HPDE6-E6E7 (cell line): ENCODE data around the gene FAM219B.
"Not testable (repeated sequence)": the region's sequence is repeated elsewhere in the genome, so short reads cannot be mapped to it uniquely, and the experiment has no call there.

Experiments used
- DNase-seq: peaks from one replicate; pipeline ENCODE4 v3.0.0; 2011; ENCODE audit warnings: missing footprints; ENCODE audit errors: extremely low spot score

The FAM219B gene

GRCh38 chr15:74903676-74904075 is 3.0 kb downstream of the FAM219B start:
- DNase-seq = no peak

- DNase-seq = no peak
Observed at GRCh38 chr15:74902295-74903075, 4.2 kb downstream of the FAM219B start.

DNA sequence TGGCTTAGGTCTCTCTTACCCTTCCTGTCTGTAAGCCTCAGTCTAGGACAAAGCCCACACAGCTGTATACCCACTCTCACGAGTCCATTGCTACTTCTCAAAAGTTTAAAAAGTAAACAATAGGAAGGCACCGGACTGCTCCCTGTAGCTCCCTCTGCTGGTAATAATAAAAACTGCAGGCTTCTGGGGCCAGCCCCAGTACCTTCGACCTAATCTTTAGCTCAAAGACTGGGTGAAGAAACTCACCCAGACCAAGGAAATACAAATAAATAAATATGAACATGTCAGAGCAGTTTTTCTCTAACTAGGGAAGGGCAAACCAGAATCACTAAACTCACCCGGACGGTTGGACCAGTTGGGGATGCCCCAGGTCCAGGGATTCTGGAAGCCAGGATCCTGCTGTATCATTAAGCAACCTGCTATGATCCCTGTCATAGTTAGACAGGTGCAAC is 5.0 kb downstream of the FAM219B start:
- DNase-seq = peak; percentile 70

GRCh38 chr15:74897300-74897701 is 9.3 kb downstream of the FAM219B start:
- no peak for DNase-seq

GRCh38 chr15:74896316-74896715 is 10.3 kb downstream of the FAM219B start:
- no peak for DNase-seq

GRCh38 chr15:74895830-74896229 is 10.8 kb downstream of the FAM219B start:
- DNase-seq = no peak

- not testable (repeated sequence) for DNase-seq
Observed at GRCh38 chr15:74894383-74894782, 12.3 kb downstream of the FAM219B start.

DNA sequence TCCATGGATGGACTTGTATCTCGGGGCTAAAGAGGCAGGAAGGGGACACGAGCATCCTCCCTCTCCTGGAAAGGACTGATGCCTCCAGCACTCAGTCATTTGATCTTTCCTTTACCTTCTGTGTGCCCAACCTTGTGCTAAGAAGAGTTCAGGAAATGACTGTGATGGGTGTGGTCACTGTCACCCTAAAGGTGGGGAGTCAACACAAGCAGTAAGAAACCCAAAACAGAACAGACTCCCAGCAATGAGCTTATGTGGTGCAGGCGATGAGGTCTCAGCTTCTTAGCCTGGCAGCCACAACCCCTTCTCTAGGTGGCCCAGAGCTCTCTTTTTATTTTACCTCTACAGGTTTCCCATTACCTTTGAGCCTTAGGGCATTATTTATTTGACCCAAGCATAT is 13.0 kb downstream of the FAM219B start:
- no peak for DNase-seq

DNA sequence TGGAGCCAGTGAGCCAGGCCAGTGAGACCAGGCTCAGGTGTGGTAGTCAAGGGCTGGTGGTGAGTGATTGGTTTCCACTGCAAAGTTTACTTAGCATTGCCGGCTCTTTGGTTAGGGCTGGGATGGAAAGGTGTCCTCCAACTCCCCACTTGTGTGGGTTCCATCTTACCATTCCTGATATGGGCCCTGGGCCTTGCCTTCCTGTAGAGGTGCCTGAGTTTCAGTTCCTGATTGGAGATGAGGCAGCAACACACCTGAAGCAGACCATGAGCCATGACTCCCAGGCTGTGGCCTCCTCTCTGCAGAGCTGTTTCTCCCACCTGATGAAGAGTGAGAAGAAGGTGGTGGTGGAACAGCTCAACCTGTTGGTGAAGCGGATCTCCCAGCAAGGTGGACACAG is 13.7 kb downstream of the FAM219B start:
- DNase-seq = no peak

DNA sequence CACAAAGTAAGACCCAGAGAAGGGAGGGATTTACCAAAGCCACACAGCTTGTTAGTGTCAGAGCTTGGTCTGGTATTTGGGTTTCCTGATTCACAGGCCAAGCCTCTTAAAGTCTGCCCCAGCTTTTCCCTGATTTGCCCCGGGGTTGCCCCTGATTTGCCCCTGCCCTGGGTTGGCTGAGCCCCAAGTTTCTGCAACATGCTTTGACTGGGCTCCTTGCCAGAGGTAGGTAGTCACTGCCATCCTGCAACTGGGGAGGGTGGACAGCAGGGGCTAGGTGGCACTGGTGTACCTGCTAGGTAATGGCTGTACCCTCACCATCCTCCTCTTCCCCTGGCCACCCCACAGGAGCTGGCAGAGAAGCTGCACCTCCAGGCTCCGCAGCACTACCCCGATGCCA is 14.3 kb downstream of the FAM219B start:
- DNase-seq = no peak

GRCh38 chr15:74891469-74891868 is 15.2 kb downstream of the FAM219B start:
- no peak for DNase-seq

- no peak for DNase-seq
Observed at GRCh38 chr15:74890665-74890960, 16.0 kb downstream of the FAM219B start.

- DNase-seq = peak; percentile 90
Observed at GRCh38 chr15:74889883-74890664, 16.6 kb downstream of the FAM219B start, which contains the start of gene MPI. Gene MPI, plus strand, starts transcription at chr15:74890042. Its CDS starts 32 bp downstream, at chr15:74890074.

DNA sequence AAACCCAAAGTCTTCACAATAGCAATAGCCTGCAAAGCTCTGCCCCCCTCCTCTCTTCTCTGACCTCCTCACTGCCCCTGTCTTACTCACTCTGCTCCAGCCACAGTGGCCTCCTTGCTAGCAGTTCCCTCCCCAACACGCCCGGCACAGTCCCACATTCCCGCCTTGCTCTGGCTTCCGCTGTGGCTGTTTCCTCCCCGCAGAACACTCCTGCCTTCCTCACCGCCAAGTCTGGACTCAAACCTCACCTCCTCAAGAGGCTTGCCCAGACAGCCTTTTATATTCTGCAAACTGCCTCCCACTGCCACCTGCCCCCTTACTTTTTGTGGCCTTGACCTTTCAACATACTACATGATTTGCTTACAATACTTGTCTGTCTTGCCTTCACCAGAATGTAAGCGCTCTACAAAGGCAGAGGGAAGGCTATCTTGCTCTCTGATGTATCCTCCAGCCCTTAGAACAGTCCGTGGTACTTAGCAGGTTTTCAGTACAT is 17.2 kb downstream of the FAM219B start:
- DNase-seq = no peak

DNA sequence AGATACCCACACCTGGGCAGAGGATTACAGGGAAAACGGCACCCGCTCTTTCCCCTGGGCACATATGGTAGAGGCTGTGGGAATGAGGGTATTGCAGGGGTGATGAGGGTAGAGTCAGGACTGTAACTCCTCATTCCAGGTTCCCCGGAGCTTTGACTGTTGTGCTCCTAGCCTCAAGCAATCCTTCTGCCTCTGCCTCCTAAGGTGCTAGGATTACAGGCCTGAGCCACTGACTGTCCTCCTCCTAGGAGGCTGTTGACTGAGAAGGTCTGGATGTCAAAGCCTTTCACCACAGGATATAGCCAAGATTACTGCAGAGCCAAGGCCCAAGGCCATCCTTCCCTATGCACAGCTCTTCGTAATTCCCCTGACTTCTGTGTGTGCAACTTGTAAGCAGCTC is 17.9 kb downstream of the FAM219B start:
- no peak for DNase-seq

GRCh38 chr15:74887537-74888193 is 19.0 kb downstream of the FAM219B start:
- DNase-seq = not testable (repeated sequence)

DNA sequence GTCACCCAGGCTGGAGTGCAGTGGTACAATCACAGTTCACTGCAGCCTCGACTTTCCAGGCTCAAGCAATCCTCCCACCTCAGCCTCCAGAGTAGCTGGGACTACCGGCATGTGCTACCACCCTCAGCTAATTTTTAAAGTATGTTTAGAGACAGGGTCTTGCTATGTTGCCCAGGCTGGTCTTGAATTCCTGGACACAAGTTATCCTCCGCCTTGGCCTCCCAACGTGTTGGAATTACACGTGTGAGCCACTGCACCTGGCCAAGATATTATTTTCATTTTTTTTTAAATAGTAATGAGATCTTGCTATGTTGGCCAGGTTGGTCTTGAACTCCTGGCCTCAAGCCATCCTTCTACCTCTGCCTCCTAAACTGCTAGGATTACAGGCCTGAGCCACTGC is 21.2 kb downstream of the FAM219B start:
- no peak for DNase-seq

- no peak for DNase-seq
Observed at GRCh38 chr15:74884428-74885223, 22.0 kb downstream of the FAM219B start.

- DNase-seq = no peak
Observed at GRCh38 chr15:74882528-74882927, 24.1 kb downstream of the FAM219B start.

GRCh38 chr15:74878273-74878672 is 28.4 kb downstream of the FAM219B start:
- DNase-seq = no peak

DNA sequence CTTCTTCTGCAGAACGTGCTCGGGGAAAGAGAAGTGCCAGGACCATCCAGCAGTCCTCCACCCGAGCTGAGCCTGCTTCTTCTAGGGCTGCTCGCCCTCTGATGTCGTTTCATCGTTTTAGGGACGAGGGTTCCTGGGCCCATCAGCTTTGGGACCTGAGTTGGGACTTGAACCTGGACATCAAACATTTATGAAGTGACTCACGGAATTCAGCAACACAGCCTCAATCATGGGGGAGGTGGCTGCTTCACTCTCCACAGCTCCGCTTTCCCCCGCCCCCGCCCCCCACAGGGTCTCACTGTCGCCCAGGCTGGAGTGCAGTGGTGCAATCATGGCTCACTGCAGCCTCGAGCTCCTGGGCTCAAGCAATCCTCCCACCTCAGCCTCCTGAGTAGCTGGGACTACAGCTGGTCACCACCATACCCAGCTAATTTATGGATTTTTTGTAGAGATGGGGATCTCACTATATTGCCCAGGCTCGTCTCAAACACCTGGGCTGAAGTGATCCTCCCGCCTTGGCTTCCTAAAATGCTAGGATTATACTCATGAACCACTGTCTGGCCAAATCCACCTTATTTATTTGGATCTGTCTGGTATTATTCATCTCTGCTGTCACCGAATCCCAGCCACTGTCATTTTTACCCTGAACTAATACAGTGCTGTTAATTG is 32.8 kb downstream of the FAM219B start:
- no peak for DNase-seq
